SKM-1 (cell line): ENCODE measurements around the gene BTLA.
"Not testable (repeated sequence)": the region's sequence is repeated elsewhere in the genome, so short reads cannot be mapped to it uniquely, and the experiment has no call there.

Experiments
- DNase-seq: peaks from one replicate; lab custom pipeline; 2025; ENCODE audit not compliant: unreplicated experiment; lab: John Stamatoyannopoulos, UW

The BTLA gene

DNA sequence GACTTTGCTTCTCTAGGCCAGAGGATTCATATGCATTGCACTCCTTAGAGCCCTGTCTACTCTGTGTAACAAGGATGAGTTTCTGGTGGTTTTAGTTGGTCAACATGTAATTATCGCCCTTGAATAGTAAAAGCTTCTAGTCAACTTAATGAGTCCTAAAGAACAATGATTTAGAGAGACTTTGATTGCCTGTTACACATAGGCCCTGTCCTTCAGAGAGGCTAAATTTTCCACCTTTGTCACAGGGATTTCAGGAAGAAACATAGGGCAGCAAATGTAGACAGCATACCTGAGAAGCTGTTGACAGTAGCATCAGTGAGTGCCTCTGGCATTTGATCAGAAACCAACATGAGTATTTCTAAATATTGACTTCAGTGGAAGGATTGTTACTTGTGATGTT, 7.1 kb downstream of the BTLA start:
- no peak for DNase-seq

DNA sequence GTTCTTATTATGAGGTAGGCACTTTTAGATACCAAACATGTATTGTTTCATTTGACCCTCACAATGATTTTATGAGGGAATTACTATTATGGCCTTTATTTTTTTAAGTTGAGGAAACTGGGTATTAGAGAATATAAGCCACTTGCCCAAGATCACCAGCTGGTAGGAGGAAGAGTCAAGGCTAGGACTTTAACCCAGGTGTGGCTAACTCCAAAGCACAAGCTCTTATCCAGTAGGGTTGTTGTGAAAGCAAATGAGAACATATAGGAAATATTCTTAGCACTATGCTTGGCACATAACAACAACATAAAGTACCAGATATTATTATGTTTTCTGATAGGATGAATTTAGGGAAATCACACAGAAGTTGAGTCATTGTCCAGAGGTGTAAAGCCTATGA, 7.9 kb downstream of the BTLA start:
- DNase-seq: no peak

DNA sequence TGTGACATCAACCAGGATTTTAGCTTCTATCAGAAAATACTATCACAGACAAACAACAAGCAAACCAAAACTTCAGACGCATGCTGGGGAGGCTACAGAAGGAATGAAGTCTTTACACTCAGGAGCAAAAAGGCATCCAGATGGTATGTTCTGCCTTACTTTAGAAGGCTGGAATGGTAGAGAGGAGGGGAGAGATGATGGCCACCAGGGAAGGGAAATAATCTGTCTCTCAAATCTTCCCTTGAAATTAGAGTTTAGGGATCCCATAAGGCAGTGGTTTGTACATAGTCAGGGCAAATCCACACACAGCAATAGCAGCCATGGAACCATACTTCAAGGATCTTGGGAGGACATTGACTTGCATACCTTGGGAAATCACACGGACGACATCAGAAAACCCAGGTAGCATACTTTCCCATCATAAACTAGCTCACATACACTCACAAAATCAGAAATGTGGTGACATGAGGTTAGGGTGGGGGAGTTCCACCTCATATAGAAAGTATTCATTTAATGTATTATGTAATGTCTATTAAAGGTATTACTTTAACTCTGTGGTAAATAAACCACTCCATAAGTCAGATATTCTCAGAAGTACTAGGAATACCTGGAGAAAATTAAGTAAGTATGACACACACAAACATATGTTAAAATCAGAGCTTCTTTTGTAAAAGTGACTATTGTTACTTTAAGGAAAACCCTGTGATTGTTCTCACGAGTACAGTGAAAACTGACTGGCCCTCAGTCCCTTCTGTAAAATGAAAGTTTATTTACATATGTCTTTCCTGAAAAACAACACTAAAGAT, 9.4 kb downstream of the BTLA start:
- no peak for DNase-seq

GRCh38 chr3:112486811-112487505, 12.3 kb downstream of the BTLA start:
- DNase-seq: no peak

DNA sequence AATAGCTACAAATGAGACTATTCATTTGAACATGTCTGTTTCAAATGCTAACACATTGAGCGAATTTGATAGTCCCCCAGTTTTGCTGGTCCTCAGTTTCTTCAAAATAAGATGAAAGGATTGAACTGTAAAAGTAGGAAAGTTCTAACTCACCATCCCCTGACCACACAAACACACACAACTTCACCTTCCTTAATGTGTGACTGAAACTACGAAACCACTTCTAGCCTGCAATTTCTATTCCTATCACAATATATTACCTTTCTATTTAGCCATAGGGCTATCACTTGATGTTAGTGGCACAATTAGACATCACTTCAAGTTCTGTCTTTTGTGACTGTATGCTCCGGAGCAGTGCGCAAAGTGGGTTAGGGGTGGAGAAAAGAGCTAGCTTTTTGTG, 14.9 kb downstream of the BTLA start:
- no peak for DNase-seq

DNA sequence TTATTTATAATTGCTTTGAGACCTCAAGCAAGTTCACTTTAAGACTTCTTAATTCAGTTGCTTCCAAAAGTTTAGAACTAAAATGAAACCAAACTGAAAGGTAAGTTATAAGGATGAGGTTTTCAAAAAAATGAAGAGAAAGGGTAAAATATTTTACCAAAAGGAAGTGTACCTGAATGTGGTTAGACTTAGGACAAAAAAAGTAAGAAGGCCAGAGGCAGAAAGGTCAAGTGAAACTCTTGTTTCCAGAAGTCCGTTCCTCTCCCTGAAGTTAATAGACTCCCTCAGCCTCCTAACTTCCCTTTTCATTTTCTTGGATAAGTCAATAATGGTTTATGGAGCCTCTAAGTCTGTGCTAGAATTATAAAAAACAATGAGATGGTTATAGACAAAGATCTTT, 16.6 kb downstream of the BTLA start:
- no peak for DNase-seq

GRCh38 chr3:112481302-112481721, 18.0 kb downstream of the BTLA start:
- no peak for DNase-seq

GRCh38 chr3:112477891-112478290, 21.4 kb downstream of the BTLA start:
- no peak for DNase-seq

- no peak for DNase-seq
Measured at GRCh38 chr3:112476346-112476745, 22.9 kb downstream of the BTLA start.

- DNase-seq: no peak
Measured at GRCh38 chr3:112474796-112475195, 24.5 kb downstream of the BTLA start.

DNA sequence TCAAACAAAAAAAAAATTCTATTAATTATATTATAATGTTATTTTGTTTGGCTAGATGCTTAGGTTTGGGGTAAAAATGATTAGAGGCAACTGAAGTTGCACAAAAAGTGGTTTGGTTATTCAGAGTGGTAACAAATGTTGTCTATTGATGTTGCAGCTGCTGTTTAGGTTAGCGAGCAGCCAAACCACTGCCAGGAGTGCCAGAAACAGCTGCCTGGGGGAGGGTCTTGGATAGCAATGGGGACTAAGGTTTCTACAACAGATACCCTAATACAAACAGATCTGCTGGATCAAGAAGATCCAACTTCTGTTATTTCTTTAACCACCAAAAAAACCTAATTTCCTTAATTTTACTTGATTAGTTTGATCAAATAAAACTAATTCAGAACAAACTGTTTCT, 26.6 kb downstream of the BTLA start:
- DNase-seq: no peak

- no peak for DNase-seq
Measured at GRCh38 chr3:112471596-112472325, 27.5 kb downstream of the BTLA start.

DNA sequence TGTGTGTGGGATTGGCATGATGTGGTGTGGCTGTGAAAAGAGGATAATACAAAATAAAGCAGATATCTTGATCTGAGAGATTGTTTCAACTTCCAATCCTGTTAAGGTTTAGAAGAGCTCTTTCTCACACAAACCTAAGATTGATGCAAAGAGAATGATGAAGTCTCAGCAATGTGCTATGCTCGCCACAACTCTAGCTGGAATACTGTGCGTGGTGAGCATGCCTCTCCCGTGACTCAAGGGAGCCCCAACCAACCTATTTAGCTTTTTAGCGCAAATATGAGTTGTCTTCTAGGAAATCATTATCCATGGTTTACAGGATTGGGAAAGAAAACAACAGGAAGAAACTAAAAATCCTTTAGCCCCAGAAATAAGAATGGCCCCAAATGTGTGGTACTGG, 28.5 kb downstream of the BTLA start:
- DNase-seq: no peak

DNA sequence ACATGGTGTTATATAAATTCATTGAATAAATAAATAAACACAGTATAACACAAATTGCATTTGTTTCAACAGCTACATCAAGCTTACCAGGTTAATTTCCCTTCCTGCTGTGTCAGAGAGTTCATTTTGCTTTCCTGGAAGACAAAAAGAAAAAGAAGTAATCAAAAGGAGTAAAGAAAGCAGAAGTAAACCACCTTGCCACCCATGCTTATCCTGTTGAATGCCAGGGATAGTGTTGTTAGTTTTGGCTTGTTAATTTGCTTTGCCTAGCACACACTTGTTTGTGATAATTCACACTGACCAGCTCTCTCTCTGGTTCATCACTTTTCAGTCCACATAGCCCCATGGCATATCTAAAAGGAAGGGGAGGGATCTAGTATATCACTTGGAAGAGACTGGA, 29.6 kb downstream of the BTLA start:
- no peak for DNase-seq

DNA sequence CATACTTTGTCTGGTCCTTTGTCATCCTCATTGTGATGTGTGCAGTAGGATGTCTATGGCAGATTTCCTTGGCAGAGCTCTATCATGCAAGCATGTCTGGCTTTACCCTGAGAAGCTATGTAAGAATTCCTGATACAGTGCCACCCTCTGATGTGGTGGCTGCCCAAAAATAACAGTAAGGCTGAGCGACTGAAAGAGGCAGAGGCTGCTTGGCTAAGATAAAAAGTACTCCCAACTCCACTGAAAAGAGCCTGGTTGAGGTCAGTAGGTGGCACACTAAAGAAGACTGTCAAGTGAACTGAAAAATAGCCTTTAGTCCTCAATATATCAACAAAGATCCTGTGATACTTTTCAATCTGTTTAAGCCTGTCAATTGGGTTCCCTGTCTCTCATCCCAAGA, 31.7 kb downstream of the BTLA start:
- no peak for DNase-seq

- DNase-seq: no peak
Measured at GRCh38 chr3:112466020-112466419, 33.3 kb downstream of the BTLA start.

GRCh38 chr3:112464264-112464663, 35.0 kb downstream of the BTLA start:
- peak; percentile 34 for DNase-seq

DNA sequence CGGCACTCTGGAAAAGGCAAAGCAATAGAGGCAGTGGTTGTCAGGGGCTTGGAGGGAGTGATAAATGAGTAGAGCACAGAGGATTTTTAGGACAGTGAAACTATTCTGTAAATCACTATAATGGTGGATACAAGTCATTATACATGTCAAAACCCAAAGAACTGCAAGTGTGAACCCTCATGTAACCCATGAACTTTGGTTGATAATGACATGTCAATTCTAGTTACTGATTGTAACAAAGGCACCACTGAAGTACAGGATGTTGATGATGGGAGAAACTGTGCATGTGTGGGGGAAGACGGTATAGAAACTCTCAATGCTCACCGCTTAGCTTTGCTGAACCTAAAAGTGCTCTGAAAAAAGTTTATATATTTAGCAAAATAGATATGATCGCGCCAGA, 36.0 kb downstream of the BTLA start:
- DNase-seq: no peak

GRCh38 chr3:112461787-112462186, 37.5 kb downstream of the BTLA start:
- DNase-seq: not testable (repeated sequence)

DNA sequence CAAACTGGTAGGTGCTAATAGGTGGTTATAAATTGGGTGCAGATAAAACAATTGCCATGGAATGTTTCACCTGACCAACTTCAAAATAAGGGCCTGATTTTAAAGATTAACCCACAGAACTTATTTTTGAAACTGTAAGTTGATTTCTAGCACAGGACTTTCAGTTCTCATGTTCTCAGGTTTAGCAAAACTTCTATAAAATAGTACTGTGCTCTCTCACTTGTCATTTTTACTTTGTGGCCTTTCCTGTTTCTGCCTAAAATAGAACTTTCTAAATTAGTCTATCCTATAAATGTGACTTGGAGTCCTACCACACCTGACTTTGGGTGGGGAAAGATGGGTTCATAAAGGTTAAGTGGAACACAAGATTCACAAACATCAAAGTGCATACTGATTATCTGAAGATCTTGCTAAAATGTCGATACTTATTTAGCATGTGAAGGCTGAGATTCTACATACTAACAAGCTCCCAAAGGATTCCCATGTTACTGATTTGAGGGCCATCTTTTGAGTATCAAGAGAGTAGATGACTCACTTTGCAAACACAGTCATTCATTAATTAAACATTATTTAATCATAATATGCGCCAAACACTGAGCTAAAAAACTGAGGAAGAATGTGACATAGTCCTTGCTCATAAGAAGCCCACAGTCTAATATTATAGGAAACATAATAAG, 38.6 kb downstream of the BTLA start:
- DNase-seq: no peak

GRCh38 chr3:112459750-112460149, 39.5 kb downstream of the BTLA start:
- no peak for DNase-seq
